Right lobe of liver (tissue), 6 donors: Measurements from ENCODE around the gene RABEP2. TPM values are rescaled to one million over a fixed set of nuclear protein-coding genes. Genes with fewer than 3 reads are reported as not detected.
A peak's percentile ranks its signal among the peaks of the same experiment; 100 is the strongest.

ENCODE experiments used
- ATAC-seq, 4 donors: fragments of 200-7000 bp; cut with Tn5 transposase; one replicate each; pipeline ENCODE4 v1.9.1; 2020; ENCODE audit warnings: mild to moderate bottlenecking in 4 of 4, moderate library complexity in 4 of 4
- DNase-seq, 3 donors: peaks; one replicate each; pipeline ENCODE4 v3.0.0-alpha.2; 2020
- H3K27ac ChIP-seq, 3 donors: fragments of 200-600 bp; one replicate each; pipeline ENCODE4 v1.8.0; 2022
- H3K27me3 ChIP-seq, 2 donors: fragments of 200-600 bp; one replicate each; pipeline ENCODE4 v1.8.0; 2022
- H3K36me3 ChIP-seq, 4 donors: fragments of 200-600 bp; sonication (generic) in 1 of 4; one replicate each; pipeline versions ENCODE4 v1.5.1 to v1.8.0; 2017 to 2022; ENCODE audit warnings: control low read depth in 1 of 4
- H3K4me1 ChIP-seq, 4 donors: fragments of 200-600 bp; sonication (generic) in 1 of 4; one replicate each; pipeline versions ENCODE4 v1.5.1 to v1.8.0; 2017 to 2022; ENCODE audit warnings: control low read depth in 1 of 4
- H3K4me3 ChIP-seq, 3 donors: fragments of 200-600 bp; one replicate each; pipeline ENCODE4 v1.8.0; 2022
- H3K9me3 ChIP-seq, 4 donors: fragments of 200-600 bp; sonication (generic) in 1 of 4; one replicate each; pipeline versions ENCODE4 v1.5.1 to v1.8.0; 2017 to 2022; ENCODE audit warnings: control low read depth in 1 of 4
- POLR2A ChIP-seq: fragments of 450-650 bp; IDR thresholded peaks from one replicate; pipeline ENCODE4 v1.6.1; 2017; ENCODE audit warnings: antibody characterized with exemption, mild to moderate bottlenecking
- WGBS: methylation state at CpG from one replicate; pipeline ENCODE4 v1.1.6; 2018; ENCODE audit warnings: low coverage, low lambda C conversion rate; ENCODE audit not compliant: insufficient coverage; ENCODE audit errors: missing lambda C conversion rate; 5-methylcytosine and 5-hydroxymethylcytosine counted together
- intact Hi-C, 2 donors: fragments of 100-400 bp; cut with DNase I; formaldehyde crosslinking; loops; one replicate each; pipeline versions ENCODE4 v1.11.2 to v1.14.1; 2022
- total RNA-seq, 6 experiments: library from RNA; depleted of rRNA in 2 of 6; stranded (reverse); fragments of >200 nt in 2 of 6; fragmentation: NEBNext Ultra II Directional in 3 of 6; extraction: Animal tissue kit (Norgen Biotek cat#: 25700) in 3 of 6; gene quantifications; one replicate each; pipeline versions ENCODE4 v1.1.0 to v1.2.4, GENCODE V29; 2016 to 2023
- TF ChIP-seq, protein P1 (sequence below), 4 donors: fragments of 200-600 bp in 3 of 4; fragments of 450-650 bp in 1 of 4; IDR thresholded peaks; one replicate each; pipeline versions ENCODE4 v1.5.1 to v1.8.0; 2016 to 2022; ENCODE audit warnings: antibody characterized with exemption in 4 of 4, mild to moderate bottlenecking in 2 of 4
- donor health status: DM: no; HTN: yes; CAD: no.
- donor health status: DM: no; HTN: no; CAD: no.
- donor health status: DM: no; HTN: no; CAD: no.
- donor health status: DM: no; HTN: yes; CAD: no.
- donor health status: DM: no; HTN: yes; CAD: no.

RABEP2 gene
- total RNA-seq, 6 experiments from 2014 or later, result 5.0 to 21.0 (median 9.1) TPM

DNA sequence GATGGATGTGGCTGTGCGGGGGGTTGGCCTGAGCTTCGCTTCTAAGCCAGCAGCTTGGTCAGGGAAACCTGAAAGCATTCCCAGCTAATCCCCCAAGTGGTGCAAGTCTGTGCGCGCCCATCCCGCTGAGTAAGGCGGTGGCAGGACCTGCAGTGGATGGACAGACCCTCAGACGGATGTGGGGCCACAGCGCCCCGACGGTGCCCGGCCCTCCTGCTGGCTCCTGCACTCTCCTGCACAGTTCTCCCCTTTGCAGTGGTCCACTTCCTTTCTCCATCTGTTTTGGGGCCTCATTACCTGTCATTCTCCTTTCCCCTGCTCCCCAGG lies 44.5 kb downstream of the RABEP2 start:
- no peak overlapping the region for H3K4me3 ChIP-seq
- WGBS, result no CpG with 5 or more reads among the region's 11 CpGs

DNA sequence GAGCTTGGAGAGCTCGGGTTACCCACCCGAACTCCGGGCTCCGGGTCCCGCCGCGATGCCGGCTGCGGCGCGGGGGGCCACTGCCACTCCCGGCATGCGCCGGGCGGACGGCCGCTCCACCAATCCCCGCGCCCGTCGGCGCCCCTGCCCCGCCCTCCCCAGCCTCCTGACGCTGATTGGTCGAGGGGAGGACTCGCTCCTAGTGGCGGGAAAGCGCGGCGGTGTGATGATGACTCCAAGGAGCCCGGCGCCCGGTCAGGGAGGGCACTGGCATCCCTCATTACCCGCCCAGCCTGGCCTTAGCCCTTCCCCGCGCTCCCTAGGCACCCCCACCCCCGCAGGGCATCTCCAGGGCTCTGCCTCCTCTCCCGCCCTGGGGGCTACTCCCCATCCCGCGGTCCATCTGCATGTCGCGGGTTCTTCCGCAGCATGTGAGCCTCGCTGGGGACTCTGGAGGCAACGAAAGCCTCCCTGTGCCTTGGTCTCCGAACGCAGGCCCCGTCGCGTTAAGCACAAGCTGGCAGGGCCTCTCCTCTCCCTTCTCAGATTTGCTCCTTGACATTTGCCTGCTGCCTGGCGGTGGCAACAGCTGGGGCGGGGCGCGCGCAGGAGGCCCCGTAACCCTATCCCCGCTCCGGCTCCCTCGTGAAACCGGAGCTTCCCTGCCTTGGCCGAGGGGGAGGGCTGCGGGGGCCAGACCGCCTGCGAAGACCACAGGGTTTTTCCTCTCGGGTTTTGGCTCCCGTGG lies 45.0 kb downstream of the RABEP2 start:
- Histone ChIP-seq H3K27me3 (no peaks in the 10 kb centered on the region), H3K9me3 (no peaks in the 10 kb centered on the region), H3K27ac (no peak overlapping the region), H3K36me3 (no peaks in the 10 kb centered on the region), H3K4me3 (peak overlapping the region; percentile 50 to 62 (median 51)), H3K4me1 (peaks cover 0 to 6% (median 3%) of the 10 kb centered on the region in 4 donors)
- no peak for TF ChIP-seq POLR2A
- TF ChIP-seq, protein P1, sequence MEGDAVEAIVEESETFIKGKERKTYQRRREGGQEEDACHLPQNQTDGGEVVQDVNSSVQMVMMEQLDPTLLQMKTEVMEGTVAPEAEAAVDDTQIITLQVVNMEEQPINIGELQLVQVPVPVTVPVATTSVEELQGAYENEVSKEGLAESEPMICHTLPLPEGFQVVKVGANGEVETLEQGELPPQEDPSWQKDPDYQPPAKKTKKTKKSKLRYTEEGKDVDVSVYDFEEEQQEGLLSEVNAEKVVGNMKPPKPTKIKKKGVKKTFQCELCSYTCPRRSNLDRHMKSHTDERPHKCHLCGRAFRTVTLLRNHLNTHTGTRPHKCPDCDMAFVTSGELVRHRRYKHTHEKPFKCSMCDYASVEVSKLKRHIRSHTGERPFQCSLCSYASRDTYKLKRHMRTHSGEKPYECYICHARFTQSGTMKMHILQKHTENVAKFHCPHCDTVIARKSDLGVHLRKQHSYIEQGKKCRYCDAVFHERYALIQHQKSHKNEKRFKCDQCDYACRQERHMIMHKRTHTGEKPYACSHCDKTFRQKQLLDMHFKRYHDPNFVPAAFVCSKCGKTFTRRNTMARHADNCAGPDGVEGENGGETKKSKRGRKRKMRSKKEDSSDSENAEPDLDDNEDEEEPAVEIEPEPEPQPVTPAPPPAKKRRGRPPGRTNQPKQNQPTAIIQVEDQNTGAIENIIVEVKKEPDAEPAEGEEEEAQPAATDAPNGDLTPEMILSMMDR (IDR thresholded peaks at IDR 0.05), result peak in 2 of 4 donors; percentile 5 to 18
- intact Hi-C loops, result no loop called here
- DNase-seq (peak; percentile 81 to 85 (median 85)), ATAC-seq (peak; percentile 86 to 97 (median 92))
- 5% methylated on average over 10 of the region's 66 CpGs for WGBS

More for the DNA sequence above, 44.5 kb downstream of the RABEP2 start:
- Histone ChIP-seq H3K4me1 (peaks cover 0 to 6% (median 3%) of the 10 kb centered on the region in 4 donors), H3K27me3 (no peaks in the 10 kb centered on the region), H3K27ac (no peak overlapping the region), H3K36me3 (no peaks in the 10 kb centered on the region), H3K9me3 (no peaks in the 10 kb centered on the region)
- TF ChIP-seq, protein P1 (IDR thresholded peaks at IDR 0.05), result no peak
- no peak for TF ChIP-seq POLR2A
- intact Hi-C loops, result no loop called here
- no peak for ATAC-seq
- no peak for DNase-seq

DNA sequence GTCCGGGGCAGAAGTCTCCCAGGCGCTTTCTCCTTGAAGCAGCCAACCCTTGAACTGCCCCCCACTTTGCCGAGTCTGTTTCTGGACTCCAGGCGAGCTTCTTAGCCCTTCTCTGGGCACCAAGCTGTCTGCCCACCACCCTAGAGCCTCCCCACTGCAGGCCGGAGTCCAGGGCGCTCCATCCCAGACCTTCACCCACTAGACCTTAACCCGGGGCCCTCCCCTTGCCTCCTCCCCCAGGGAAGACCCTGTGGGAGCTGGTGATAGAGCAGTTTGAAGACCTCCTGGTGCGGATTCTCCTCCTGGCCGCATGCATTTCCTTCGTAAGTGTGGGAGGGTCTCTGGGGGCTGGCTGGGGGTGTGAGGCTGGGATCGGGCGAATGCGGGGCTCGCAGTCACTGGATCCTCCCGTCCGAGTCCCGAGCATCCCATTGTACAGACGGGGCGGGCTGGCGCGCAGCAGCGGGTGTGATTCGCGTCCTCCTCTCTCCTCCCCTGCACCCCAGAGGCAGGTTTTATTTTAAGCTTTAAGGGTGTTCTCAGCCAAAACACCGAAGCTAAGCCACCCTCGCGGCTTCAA lies 45.7 kb downstream of the RABEP2 start:
- no peaks in the 10 kb centered on the region for H3K27me3 ChIP-seq
- intact Hi-C loops, result no loop called here
- WGBS, result 9% methylated on average over 5 of the region's 27 CpGs
- ATAC-seq (peak; percentile 26 to 55 (median 48)), DNase-seq (no peak)
- no peaks in the 10 kb centered on the region for H3K36me3 ChIP-seq
- no peak overlapping the region for H3K27ac ChIP-seq
- TF ChIP-seq, protein P1 (IDR thresholded peaks at IDR 0.05), result no peak
- TF ChIP-seq POLR2A, result no peak
- peaks cover 0 to 6% (median 3%) of the 10 kb centered on the region in 4 donors for H3K4me1 ChIP-seq
- no peaks in the 10 kb centered on the region for H3K9me3 ChIP-seq
- peak overlapping the region; percentile 50 to 62 (median 51) for H3K4me3 ChIP-seq

DNA sequence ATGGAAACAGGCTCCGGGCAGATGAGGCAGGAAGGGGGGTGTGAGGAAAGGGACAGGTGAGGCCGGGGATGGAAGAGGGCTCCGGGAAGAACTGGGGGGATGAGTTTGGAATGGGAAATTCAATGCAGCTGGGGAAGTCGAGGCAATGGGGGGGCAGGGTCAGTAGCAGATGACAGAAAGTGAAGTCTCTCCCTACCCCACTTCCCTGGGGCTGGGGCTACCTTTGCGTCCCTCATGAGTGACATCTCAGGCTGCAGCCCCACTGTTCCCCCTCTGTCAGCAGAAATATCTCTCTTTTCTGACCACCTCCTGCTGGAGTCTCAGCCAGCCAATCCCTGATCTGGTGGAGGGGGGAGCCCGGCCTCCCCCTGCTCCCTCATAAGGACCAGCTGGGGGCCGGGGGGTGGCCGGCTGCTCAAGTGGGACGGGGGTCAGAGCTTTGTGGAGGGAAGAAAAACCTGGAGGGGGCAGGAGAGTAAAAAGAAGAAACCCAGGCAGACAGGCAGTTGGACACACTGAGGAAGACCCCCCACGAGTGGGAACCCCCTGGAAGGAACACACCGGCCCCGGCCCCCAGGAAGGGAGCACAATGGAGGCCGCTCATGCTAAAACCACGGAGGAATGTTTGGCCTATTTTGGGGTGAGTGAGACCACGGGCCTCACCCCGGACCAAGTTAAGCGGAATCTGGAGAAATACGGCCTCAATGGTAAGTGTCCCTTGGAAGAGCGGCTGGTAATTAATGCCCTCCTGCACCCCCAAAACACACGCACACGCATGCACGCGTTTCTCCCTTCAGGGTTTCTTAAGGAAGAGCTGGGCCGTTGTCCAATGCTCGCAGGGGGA lies 46.7 kb downstream of the RABEP2 start, which contains the start of gene ATP2A1:
Gene ATP2A1, plus strand, starts transcription at position 406 of the 844 bp plus-strand sequence. Its CDS starts 184 bp downstream, at position 590.
- Histone ChIP-seq H3K36me3 (peaks cover 0 to 2% (median 0%) of the 10 kb centered on the region in 4 donors), H3K4me1 (peaks cover 0 to 6% (median 3%) of the 10 kb centered on the region in 4 donors), H3K27me3 (no peaks in the 10 kb centered on the region), H3K9me3 (no peaks in the 10 kb centered on the region), H3K4me3 (peak within 1 kb of the TSS; percentile 50 to 62 (median 51)), H3K27ac (no peak within 1 kb of the TSS)
- TF ChIP-seq, protein P1 (IDR thresholded peaks at IDR 0.05), result no peak
- TF ChIP-seq POLR2A, result no peak
- intact Hi-C loops, result no loop called here
- DNase-seq (no peak), ATAC-seq (no peak)
- 64% methylated on average over 18 of the region's 25 CpGs for WGBS
